Inferior parietal cortex (tissue), 1 donor: ENCODE data around the gene MLANA.

Source experiments
- DNase-seq: peaks from one replicate; pipeline ENCODE4 v3.0.0-alpha.2; 2016; ENCODE audit errors: extremely low spot score

MLANA gene

DNA sequence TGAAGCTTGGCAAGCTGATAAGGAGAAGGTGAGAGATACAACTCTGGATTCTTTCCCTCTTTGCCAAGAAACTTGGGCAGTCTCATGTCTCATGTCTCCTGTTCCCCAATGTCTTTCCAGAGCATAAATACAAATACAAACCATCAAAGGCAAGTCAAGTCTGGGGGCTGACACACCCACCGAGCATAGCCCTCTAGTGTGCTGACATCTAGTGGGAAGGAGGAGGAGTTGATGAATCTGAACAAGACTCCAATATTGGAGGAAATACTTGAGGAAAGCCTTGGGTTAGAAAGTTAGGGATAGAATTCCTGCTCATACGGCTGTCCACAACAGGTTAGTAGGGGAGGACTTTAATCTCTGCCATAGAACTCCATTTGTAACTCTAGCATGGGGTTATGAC is 8.6 kb downstream of the MLANA start:
- no peak for DNase-seq

DNA sequence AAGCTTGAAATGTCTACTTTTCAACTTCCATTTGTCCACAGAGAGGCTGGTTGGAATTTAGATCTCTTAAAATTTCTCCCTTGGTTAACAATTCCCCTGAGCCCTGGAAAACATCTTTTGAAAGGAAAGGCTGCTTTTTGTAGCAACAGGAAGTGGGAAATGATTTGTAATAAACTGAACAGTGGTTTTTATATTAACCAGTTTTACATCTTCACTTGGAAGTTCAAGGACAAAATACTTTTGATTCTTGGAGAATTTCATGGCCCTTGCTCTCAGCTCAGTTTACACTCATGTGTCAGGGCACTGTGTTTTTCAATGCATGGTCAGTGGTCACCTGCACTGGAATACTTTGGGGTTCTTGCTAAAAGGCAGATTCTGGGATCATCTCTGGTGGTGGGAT is 9.9 kb downstream of the MLANA start:
- DNase-seq, result no peak

DNA sequence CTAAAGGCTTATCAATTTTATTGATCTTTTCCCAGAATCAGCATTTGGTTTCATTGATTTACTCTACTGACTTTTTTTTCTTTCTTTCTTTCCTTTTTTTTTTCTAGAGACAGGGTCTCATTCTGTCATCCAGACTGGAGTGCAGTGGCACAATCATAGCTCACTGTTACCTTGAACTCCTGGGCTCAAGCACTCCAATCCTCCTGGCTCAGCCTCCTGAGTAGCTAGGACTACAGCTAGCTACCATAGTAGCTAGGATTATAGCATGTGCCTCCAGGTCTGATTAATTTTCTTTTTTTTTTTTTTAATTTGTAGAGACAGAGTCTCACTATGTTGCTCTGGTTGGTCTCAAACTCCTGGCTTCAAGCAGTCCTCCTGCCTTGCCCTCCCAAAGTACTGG is 11.7 kb downstream of the MLANA start:
- DNase-seq, result no peak

DNA sequence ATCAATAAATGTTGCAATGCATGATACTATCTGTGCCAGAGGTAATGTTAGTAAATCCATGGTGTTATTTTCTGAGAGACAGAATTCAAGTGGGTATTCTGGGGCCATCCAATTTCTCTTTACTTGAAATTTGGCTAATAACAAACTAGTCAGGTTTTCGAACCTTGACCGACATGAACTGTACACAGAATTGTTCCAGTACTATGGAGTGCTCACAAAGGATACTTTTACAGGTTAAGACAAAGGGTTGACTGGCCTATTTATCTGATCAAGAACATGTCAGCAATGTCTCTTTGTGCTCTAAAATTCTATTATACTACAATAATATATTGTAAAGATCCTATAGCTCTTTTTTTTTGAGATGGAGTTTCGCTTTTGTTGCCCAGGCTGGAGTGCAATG is 18.2 kb downstream of the MLANA start:
- DNase-seq, result no peak

DNA sequence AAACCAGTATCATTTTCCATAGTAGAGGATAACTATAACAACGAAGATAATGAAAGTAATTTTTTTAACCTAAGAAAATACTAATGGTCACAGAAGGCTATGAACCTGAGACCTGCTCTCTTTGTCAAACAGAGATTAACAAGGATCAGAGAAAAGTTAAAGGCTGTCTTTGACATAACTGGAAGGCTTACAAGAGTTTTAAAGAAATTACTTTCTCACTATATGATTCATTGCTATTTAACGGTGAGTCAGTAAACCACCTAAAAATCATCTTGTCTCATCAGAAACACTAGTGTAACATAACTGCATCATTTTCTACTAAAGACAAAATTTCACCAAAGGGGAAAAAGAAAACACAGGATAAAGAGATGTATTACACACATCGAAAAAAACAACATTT is 19.3 kb downstream of the MLANA start:
- no peak for DNase-seq

DNA sequence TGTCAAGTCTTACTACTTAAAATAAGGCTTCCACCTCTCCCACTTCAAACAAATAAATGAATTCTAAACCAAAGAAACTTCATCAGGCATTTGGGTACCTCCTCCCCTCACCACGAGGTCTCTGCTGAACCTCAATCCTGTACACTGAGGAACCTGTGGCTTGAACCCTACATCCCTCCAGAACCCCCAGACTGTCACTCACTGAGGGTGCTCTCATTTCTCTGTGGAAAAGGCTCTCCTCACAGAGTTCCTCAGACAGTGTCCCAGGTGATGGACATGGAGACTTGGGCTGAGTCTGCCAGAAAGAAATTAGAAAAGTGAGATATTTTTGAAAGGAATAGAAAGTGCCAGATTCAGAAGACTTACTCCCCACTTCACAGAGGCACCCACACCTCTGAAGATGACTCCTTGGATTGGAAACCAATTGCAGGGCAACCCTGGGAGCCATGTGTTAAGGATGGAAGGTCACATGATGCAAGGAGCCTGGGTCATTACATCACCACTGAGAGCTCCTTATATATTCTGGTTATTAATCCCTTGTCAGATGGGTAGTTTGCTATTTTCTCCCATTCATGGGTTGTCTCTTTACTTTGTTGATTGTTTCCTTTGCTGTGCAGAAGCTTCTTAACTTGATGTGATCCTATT is 19.8 kb downstream of the MLANA start:
- DNase-seq, result no peak

DNA sequence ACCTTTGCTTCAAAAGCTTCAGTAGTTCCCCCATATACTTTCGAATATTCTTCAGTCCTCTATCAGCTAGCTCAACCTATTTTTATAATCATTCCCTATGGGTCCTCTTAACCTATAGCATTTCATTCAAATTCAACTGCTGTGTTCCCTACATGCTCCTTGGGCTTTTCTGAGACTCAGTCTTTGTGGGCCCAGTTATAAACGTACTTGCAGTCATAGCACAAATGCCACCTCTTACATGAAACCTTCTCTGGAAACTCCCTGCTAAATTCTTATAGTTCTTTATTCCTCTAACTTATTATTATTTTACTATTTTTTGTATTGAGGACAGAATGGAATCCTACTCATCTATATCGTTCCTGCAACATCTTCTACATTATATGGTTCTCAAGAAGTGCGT is 24.7 kb downstream of the MLANA start:
- DNase-seq, result no peak

DNA sequence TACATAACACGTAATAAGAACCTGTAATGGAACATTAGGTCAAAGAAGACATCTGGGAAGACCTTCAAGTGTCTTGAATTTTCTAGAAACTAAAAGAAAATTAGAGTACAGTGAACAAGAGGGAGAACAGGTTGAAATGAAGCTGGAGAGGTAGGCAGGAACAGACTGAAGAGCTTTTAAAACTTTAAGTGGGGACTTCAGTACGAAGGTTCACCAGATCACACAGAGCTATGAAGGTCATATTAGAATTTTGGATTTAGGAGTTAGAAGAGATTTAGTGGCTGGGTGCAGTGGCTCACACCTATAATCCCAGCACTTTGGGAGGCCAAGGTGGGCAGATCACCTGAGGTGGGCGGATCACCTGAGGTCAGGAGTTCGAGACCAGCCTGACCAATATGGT is 26.6 kb downstream of the MLANA start:
- DNase-seq, result no peak

DNA sequence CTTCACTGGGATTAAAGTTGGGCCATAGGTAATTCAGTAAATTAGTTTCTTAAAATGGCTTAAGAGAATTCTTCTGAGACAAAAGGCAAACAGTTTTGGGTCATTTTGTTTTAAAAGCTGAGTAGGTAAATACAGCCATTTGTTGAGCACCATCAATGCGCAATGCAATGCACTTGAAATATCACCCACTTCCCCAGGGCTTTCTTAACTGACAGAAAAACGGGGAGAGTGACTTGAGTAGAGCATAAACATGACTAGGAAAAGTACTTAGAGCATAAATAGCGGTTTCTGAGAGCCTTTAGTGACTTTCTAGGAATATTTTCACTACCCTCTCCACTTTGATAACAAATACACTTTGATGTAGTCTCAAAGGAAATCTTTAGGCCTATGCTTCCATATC is 27.2 kb downstream of the MLANA start:
- DNase-seq, result no peak

DNA sequence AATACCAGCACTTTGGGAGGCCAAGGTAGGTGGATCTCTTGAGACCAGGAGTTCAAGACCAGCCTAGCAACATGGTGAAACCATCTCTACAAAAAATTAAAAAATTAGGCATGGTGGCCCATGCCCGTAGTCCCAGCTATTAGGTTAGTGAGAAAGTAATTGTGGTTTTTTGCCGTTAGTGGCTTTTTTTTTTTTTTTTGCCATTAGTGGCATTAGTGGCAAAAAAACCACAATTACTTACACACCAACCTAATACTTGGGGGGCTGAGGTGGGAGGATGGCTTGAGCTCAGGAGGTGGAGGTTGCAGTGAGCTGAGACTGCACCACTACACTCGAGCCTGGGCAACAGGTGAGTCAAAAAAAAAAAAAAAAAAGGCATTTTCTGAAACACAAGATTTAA is 27.8 kb downstream of the MLANA start:
- DNase-seq, result no peak

DNA sequence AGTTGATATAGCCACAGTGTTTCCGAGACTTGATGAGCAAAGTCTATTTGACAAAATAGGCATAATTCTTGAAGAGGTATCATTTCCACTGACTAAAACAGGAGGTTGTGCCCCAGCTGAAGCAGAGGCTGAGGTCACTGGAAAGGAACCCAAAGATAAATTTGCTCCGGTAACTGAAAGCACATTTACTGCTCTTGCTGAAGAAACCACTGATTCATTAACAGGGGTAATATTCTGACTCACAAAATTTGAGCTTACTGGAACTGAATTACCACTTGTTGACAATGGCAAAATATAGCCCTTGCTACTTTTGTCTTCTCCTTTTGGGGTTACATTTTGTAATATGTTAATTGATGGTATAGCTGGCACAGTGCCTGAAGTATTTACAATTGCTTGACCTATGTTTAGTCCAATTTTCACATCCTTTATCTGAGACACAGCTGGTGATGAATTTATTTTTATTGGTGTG is 30.2 kb downstream of the MLANA start:
- no peak for DNase-seq

DNA sequence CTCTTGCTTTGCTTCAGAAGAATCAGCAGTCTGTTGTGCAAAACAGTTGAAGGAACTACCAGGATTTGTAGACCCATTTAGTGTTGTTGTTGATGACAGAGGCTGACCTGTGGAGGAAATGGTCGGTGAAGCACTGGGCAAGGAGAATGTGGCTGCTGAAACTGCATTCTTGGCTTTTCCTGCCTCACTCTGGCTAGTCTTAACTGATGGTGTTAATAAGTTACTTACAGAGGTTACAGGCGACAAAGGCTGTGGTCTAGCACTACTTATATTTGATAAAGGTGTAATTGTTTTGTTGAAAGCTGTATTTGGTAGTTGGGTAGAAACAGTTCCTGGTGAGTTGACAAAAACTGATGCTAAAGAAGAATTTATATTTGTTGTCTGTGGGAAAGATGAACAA is 31.5 kb downstream of the MLANA start:
- no peak for DNase-seq

DNA sequence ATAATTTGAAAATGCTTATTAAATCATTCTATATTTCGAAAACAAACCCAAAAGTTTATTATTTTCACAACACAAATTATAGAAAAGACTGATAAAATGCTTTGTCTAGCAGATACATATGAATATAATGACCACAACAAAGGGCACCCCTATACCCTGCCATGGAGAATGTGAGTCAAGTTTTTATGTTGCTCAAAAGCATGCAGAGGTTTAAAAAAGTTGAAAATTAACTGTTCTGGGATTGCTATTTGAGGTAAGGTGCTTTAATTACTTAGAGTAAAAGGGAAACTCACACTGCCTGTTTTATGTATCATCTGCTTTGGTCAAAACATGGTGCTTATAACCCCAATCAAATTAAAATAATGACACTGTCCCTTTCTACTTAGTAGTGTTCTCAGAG is 41.0 kb downstream of the MLANA start:
- DNase-seq, result no peak

DNA sequence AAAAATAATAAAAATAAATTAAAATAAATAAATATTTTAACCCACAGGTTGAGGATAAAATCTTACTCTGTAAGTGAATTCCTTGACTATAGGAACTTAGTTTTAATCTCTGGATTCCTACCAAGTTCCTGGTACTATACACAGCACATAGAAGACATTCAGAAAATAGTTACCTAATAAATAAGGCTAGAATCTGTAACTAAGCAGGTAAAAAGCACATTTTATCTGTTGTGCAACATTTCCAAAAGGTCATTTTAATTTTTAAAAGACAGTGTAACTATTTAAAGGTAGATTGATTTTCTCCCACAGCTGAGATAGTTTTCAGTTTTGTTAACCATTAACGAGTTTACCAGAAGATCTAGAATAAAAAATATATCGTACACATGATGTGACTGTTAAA is 47.8 kb downstream of the MLANA start:
- no peak for DNase-seq

DNA sequence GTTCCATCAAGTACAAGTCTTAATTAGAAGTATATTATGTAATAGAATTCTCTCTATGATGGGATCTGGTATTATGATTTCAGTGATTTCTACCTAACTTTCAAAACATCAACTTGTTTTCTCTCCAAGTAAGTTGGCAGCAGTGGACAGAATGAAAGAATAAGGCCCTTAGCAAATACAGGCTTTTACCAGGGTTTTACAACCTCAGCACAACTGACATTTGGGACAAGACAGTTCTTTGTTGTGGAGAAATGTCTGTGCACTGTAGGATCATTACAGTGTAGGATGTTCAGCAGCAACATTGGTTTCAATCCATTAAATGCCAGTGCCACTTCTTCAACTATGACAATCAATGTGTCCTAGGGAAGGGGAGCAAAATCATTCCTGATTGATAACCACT is 48.8 kb downstream of the MLANA start:
- DNase-seq, result peak; percentile 19

DNA sequence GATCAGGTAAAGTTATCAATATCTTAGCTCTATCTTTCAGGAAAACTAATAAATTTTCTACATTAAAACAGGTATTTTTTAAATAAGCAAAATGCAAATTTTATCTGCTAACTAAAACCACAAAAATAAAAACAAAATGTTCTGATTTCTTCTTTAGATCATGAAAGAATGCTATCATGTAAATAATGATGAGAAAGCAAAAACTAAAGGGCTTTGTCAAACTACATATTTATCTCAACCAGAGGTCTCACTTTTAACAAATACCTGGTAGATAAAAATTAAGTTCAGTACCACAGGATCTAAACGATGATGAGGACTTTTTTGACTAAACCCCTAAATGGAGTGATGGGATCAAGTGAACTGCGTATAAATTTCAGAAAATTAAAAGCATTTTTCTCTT is 50.5 kb downstream of the MLANA start:
- DNase-seq, result no peak

DNA sequence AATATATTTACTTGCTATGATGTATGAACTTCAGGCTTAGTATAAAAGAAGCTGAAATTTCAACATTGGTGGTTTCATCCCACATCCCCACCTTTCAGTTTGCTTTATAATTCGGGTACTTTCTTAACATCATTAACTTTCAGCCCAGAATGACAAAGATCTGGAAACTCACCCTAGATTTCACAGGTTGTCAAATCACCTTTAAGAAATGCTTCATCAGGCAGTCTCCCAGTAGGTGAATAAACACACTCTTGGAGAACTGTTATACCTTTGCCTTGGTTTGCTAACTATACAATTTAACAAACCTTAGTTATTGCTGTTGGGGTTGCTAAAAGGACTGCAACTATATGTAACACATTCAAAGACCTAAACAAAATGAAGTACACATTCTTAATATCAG is 54.4 kb downstream of the MLANA start:
- DNase-seq, result no peak

DNA sequence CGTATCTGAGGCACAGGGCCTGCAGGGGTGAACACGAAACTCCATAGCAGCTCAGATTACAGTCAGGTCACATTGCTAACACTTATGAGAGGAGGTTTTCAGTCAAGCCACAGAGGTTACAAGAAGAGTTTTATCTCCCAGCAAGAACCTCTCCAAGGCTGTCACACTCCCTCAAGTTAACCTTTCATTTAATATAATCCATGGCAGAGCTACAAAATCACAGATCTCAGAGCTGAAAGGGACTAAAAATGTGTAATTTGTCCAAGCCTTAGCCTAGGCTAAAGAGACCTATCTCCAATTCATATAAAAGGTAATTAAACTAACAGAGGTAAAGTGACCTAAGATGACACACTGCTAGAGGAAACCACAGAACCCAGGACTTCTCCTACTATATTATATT is 57.2 kb downstream of the MLANA start:
- no peak for DNase-seq

DNA sequence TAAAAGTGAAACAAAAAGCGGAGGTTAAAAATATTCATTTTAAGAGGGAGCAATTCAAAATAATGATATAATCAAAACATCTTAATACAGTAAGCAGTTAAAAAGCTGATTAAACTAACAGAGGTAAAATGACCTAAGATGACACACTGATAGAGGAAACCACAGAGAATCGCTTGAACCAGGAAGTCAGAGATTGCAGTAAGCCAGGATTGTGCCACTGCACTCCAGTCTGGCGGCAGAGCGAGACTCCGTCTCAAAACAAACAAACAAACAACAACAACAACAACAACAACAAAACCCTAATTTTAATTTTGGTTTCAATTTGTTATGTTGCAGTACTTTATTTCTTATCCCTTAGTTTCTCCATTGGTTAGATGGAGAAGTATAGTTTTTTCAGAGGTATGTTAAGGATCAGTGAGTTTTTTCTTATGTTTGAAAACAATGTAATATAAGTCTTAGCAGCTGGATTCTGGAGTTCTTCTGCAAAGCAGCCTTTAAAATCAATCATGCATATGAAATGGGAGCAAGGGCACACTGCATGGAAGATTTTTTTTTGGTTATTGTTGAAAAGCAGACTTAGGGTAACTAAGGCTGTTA is 58.5 kb downstream of the MLANA start:
- DNase-seq, result no peak

DNA sequence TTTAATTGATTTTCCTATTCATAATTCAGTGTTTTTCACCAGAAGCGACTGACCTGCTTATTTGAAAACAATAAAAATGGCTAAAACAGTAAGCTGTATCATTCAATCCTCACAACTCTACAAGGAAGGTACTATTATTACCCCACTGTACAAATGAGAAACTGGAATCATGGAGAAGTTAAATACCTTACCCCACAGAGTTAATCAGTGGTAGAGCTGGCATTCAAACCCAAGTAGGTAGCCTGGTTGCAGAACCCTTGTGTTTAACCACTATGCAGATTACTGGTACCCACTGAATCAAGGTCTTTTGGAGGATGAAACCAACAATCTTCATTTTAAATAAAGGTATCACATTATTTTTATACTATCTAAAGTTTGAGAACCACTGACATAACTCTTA is 59.6 kb downstream of the MLANA start:
- no peak for DNase-seq

DNA sequence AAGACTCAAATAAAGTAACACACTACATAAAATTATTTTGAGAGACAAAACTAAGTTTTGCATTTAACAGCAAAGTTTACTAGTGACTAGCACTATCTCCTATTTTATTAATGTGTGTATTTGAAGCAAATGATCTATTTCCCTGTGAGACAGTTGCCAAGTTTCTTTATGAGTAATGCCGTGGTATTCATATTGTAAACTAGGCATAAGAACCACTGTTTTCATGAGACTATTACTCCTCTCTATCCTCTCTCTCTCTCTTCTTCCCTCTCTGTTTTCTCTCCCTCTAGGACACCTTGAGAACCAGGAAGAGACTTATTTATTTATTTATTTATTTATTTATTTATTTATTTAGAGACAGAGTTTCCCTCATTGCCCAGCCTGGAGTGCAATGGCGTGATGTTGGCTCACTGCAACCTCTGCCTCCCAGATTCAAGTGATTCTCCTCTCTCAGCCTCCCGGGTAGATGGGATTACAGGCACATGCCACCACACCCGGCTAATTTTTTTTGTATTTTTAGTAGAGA is 61.1 kb downstream of the MLANA start:
- DNase-seq, result no peak

DNA sequence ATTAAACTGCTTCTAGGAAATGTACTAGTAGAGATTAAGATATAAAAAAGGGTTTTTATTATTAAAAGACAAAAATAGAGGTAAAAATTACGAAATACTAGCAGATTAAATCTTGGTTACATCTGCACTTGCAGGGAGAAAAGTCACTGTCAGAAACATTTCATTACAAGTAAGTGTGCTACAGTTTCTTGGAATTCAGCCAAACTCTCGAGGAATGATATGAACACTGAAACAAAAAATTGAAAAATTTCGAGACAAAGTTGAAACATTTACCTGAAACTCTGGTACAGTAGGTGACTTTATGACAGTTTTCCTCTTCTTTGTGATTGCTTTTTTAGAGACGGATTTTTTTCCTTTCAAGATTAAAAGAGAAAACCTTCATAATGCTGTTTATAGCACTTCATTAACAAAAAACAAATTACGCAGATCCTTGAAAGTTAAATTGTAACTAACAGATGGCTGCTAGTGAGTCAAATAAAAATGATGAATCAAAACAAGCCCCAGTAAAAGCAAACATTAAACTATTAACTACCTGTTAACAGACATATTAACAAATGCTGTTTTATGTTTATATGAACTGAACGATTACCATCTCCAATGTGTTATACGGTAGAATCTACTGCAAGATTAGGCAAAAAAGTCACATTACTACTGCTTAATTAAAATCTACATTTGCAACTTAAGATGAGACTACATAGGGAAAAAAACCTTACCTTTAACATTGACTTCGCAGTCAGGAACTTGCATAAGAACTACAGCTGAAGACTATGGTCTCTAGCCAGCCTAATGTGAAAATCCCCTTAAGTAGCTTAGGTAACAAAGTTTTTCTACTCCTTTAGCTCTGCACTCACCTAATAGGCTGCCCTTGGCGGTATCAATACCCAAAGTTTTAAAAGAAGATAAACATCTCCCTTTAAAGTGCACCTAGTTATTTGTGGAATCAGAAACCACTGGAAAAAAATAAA is 63.3 kb downstream of the MLANA start:
- no peak for DNase-seq

DNA sequence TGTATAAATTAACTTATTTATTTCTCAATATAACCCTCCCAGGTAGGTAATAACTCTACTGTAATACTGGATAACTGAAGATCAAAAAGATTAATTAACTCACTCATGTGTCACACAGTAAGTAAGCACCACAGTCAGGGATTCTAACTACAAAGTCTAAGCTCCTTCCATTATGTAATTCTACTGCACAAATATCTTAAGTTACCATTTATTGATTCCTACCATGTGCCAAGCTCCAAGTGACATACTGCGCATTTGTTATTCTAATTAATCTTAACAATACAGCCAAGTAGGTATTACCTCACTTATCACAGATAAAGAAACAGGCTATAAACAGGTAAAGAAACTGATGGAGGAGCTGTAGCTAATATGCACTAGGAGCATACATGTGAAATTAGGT is 66.5 kb downstream of the MLANA start:
- DNase-seq, result no peak
